AG08396 (cell line): ENCODE measurements around the gene SRM.
"Not testable (repeated sequence)": the region's sequence is repeated elsewhere in the genome, so short reads cannot be mapped to it uniquely, and the experiment has no call there.

Experiments used
- DNase-seq: peaks from one replicate; pipeline ENCODE4 v3.0.0; 2012; ENCODE audit warnings: low spot score, mixed read lengths

Gene SRM

GRCh38 chr1:11064942-11065341 is 5.1 kb upstream of the SRM start:
- DNase-seq, result no peak

GRCh38 chr1:11063937-11064537 is 4.2 kb upstream of the SRM start:
- not testable (repeated sequence) for DNase-seq

- no peak for DNase-seq
Observed at GRCh38 chr1:11062965-11063401, 3.2 kb upstream of the SRM start.

- DNase-seq, result no peak
Observed at GRCh38 chr1:11061652-11062365, 2.0 kb upstream of the SRM start.

- peak; percentile 52 for DNase-seq
Observed at GRCh38 chr1:11059155-11059967, 457 bp downstream of the SRM start.

- DNase-seq, result no peak
Observed at GRCh38 chr1:11058595-11059154, 1.1 kb downstream of the SRM start.

- DNase-seq, result no peak
Observed at GRCh38 chr1:11058026-11058425, 1.8 kb downstream of the SRM start.

- DNase-seq, result no peak
Observed at GRCh38 chr1:11057477-11057876, 2.3 kb downstream of the SRM start.

- DNase-seq, result no peak
Observed at GRCh38 chr1:11056504-11056903, 3.3 kb downstream of the SRM start.

- no peak for DNase-seq
Observed at GRCh38 chr1:11055676-11056075, 4.1 kb downstream of the SRM start.

GRCh38 chr1:11054666-11055065 is 5.2 kb downstream of the SRM start:
- DNase-seq, result no peak

GRCh38 chr1:11054181-11054580 is 5.6 kb downstream of the SRM start:
- DNase-seq, result no peak

GRCh38 chr1:11053758-11054137 is 6.1 kb downstream of the SRM start:
- DNase-seq, result peak; percentile 61

- DNase-seq, result no peak
Observed at GRCh38 chr1:11052839-11053757, 6.7 kb downstream of the SRM start.

- DNase-seq, result no peak
Observed at GRCh38 chr1:11051781-11052511, 7.9 kb downstream of the SRM start.

- DNase-seq, result not testable (repeated sequence)
Observed at GRCh38 chr1:11051121-11051520, 8.7 kb downstream of the SRM start.

- DNase-seq, result no peak
Observed at GRCh38 chr1:11046625-11047365, 13.0 kb downstream of the SRM start, which contains the start of gene MASP2. TSS of gene MASP2 (minus strand) at chr1:11047239. CDS start at chr1:11047207, 32 bp downstream.

- no peak for DNase-seq
Observed at GRCh38 chr1:11046270-11046566, 13.6 kb downstream of the SRM start.

GRCh38 chr1:11045428-11046269 is 14.2 kb downstream of the SRM start:
- DNase-seq, result no peak
